IMR-90 (cell line): ENCODE results near the gene RMI2. TPM values are rescaled to one million over a fixed set of nuclear protein-coding genes. Genes with fewer than 3 reads are reported as not detected.

ENCODE experiments used
- ATAC-seq: fragments of 200-7000 bp; cut with Tn5 transposase; 2 replicates; pipeline ENCODE4 v1.9.1; 2020; ENCODE audit warnings: low read depth, mild to moderate bottlenecking, moderate library complexity
- BruUV-seq: library from RNA; stranded (reverse); fragments of 400-500 nt; replicated peaks from 2 replicates; lab custom pipeline; 2021; lab: Mats Ljungman, UMichigan
- CTCF ChIA-PET: fragments of 300-600 bp; formaldehyde crosslinking; extraction: SDS; loops from one replicate; lab custom pipeline; 2021; ENCODE audit warnings: antibody characterized with exemption; lab: Yijun Ruan, JAX
- POLR2A ChIA-PET: fragments of 300-600 bp; sonication (Branson Sonifier 250); formaldehyde crosslinking; loops from one replicate; lab custom pipeline; 2022; ENCODE audit warnings: antibody characterized with exemption; ENCODE audit not compliant: unreplicated experiment; lab: Charles Lee
- DNase-seq: peaks from one replicate; pipeline ENCODE4 v3.0.0; 2013
- H2AFZ ChIP-seq: replicated peaks from 2 replicates; pipeline ENCODE3; 2013; ENCODE audit warnings: low read length, mild to moderate bottlenecking; ENCODE audit not compliant: poor library complexity
- H2AK5ac ChIP-seq: 2 replicates; pipeline ENCODE4 v1.6.1; 2013; ENCODE audit warnings: low read depth, low read length, inconsistent platforms
- H2AK9ac ChIP-seq: replicated peaks from 2 replicates; pipeline ENCODE3; 2013; ENCODE audit warnings: mild to moderate bottlenecking, low read depth, low read length, moderate library complexity; ENCODE audit not compliant: poor library complexity
- H2BK120ac ChIP-seq: 2 replicates; pipeline ENCODE4 v1.6.1; 2013; ENCODE audit warnings: low read depth, low read length, inconsistent platforms
- H2BK15ac ChIP-seq: 3 replicates; pipeline ENCODE4 v1.6.1; 2013; ENCODE audit warnings: low read depth, low read length, inconsistent platforms
- H2BK20ac ChIP-seq: 2 replicates; pipeline ENCODE4 v1.6.1; 2013; ENCODE audit warnings: low read depth, mild to moderate bottlenecking, inconsistent platforms, low read length, moderate library complexity
- H2BK5ac ChIP-seq: 2 replicates; pipeline ENCODE4 v1.6.1; 2013; ENCODE audit warnings: mild to moderate bottlenecking, low read depth, low read length, inconsistent platforms; ENCODE audit not compliant: poor library complexity, severe bottlenecking
- H3K14ac ChIP-seq: replicated peaks from 2 replicates; pipeline ENCODE4 v1.6.1; 2013; ENCODE audit warnings: low read depth, low read length, inconsistent platforms
- H3K18ac ChIP-seq: 2 replicates; pipeline ENCODE4 v1.6.1; 2013; ENCODE audit warnings: low read depth, low read length, control low read depth
- H3K23ac ChIP-seq: 2 replicates; pipeline ENCODE4 v1.6.1; 2013; ENCODE audit warnings: low read depth, low read length, inconsistent platforms
- H3K27ac ChIP-seq: 2 replicates; pipeline ENCODE4 v1.5.1; 2013; ENCODE audit warnings: mild to moderate bottlenecking, control low read depth, low read length; ENCODE audit not compliant: insufficient read depth
- H3K27me3 ChIP-seq: 2 replicates; pipeline ENCODE4 v1.6.1; 2013; ENCODE audit warnings: low read length; ENCODE audit not compliant: control insufficient read depth, insufficient read depth
- H3K36me3 ChIP-seq: 2 replicates; pipeline ENCODE4 v1.6.1; 2013; ENCODE audit warnings: low read length, mixed read lengths; ENCODE audit not compliant: control insufficient read depth, insufficient read depth
- H3K4ac ChIP-seq: 2 replicates; pipeline ENCODE4 v1.6.1; 2013; ENCODE audit warnings: low read depth, low read length, inconsistent platforms
- H3K4me1 ChIP-seq: 2 replicates; pipeline ENCODE4 v1.6.1; 2013; ENCODE audit warnings: low read length, mixed read lengths; ENCODE audit not compliant: control insufficient read depth, insufficient read depth
- H3K4me2 ChIP-seq: 2 replicates; pipeline ENCODE4 v1.6.1; 2013; ENCODE audit warnings: low read depth, mild to moderate bottlenecking, control low read depth, low read length, moderate library complexity
- H3K4me3 ChIP-seq: 2 replicates; pipeline ENCODE4 v1.5.1; 2013; ENCODE audit warnings: low read depth, mild to moderate bottlenecking, control low read depth, low read length, moderate library complexity; ENCODE audit not compliant: insufficient read depth
- H3K56ac ChIP-seq: 2 replicates; pipeline ENCODE4 v1.6.1; 2013; ENCODE audit warnings: low read length, inconsistent platforms; ENCODE audit not compliant: insufficient read depth; ENCODE audit errors: extremely low read depth
- H3K79me1 ChIP-seq, 2 experiments: 2 replicates each; pipeline ENCODE4 v1.6.1; 2013; ENCODE audit warnings: low read length in 2 of 2, inconsistent platforms in 1 of 2, low read depth in 1 of 2
- H3K9ac ChIP-seq: 2 replicates; pipeline ENCODE4 v1.6.1; 2013; ENCODE audit warnings: low read depth, low read length, control low read depth
- H3K9me1 ChIP-seq: 2 replicates; pipeline ENCODE4 v1.6.1; 2013; ENCODE audit warnings: low read length, inconsistent platforms; ENCODE audit not compliant: insufficient read depth
- H3K9me3 ChIP-seq: 2 replicates; pipeline ENCODE4 v1.6.1; 2013; ENCODE audit warnings: low read length; ENCODE audit not compliant: control insufficient read depth, insufficient read depth
- H4K20me1 ChIP-seq: 2 replicates; pipeline ENCODE4 v1.6.1; 2013; ENCODE audit warnings: low read length, inconsistent platforms; ENCODE audit not compliant: insufficient read depth
- H4K5ac ChIP-seq: 2 replicates; pipeline ENCODE4 v1.6.1; 2013; ENCODE audit warnings: mild to moderate bottlenecking, low read depth, low read length, control low read depth
- H4K8ac ChIP-seq, 2 experiments: 2 replicates each; pipeline ENCODE4 v1.6.1; 2013; ENCODE audit warnings: low read depth in 2 of 2, low read length in 2 of 2, control low read depth in 1 of 2, inconsistent platforms in 1 of 2
- H4K91ac ChIP-seq: 2 replicates; pipeline ENCODE4 v1.6.1; 2013; ENCODE audit warnings: low read depth, low read length, inconsistent platforms; ENCODE audit not compliant: insufficient read depth
- BHLHE40 ChIP-seq: fragments of 150-350 bp; IDR thresholded peaks from 2 replicates; pipeline ENCODE4 v1.6.1; 2016; ENCODE audit warnings: mild to moderate bottlenecking, low read depth, low read length
- CHD1 ChIP-seq: IDR thresholded peaks from 2 replicates; pipeline ENCODE4 v1.6.1; 2012; ENCODE audit warnings: low read depth, low read length, improper control_type of control experiment
- POLR2A ChIP-seq: IDR thresholded peaks from 2 replicates; pipeline ENCODE4 v1.6.1; 2012; ENCODE audit warnings: mild to moderate bottlenecking, low read depth, low read length
- WGBS, 2 experiments: methylation state at CpG; one replicate each; pipeline versions ENCODE4 v1.1.5 to v1.1.7; 2013; ENCODE audit warnings: missing lambda C conversion rate in 2 of 2; ENCODE audit not compliant: insufficient read length in 1 of 2; ENCODE audit errors: extremely low coverage in 2 of 2; 5-methylcytosine and 5-hydroxymethylcytosine counted together
- dilution Hi-C: fragments of 300-500 bp; cut with HindIII; formaldehyde crosslinking; loops from one replicate; pipeline ENCODE4 v1.14.3; 2018; ENCODE audit warnings: low sequenced_read_pairs; ENCODE audit not compliant: unreplicated experiment
- in situ Hi-C: fragments of 300-500 bp; cut with MboI; formaldehyde crosslinking; loops from 3 replicates; pipeline ENCODE4 v1.14.3; 2019; ENCODE audit warnings: low sequenced_read_pairs, inconsistent platforms, mixed read lengths
- intact Hi-C: fragments of 100-400 bp; cut with micrococcal nuclease; formaldehyde crosslinking; loops from 2 replicates; pipeline ENCODE4 v1.10.0; 2022
- polyA plus RNA-seq, 3 experiments: library from polyadenylated mRNA; depleted of rRNA; stranded (reverse); fragments of >200 nt; gene quantifications; 2 replicates each; pipeline ENCODE4 v1.2.3, GENCODE V29; 2012; ENCODE audit warnings: low replicate concordance in 1 of 3
- total RNA-seq: library from RNA; depleted of rRNA; stranded (reverse); fragments of >200 nt; gene quantifications from 2 replicates; pipeline ENCODE4 v1.2.3, GENCODE V29; 2012

The RMI2 gene
- total and polyA plus RNA-seq, 2 of the 4 experiments (the other 2 are of a cell fraction) = 3.2 to 5.6 TPM

DNA sequence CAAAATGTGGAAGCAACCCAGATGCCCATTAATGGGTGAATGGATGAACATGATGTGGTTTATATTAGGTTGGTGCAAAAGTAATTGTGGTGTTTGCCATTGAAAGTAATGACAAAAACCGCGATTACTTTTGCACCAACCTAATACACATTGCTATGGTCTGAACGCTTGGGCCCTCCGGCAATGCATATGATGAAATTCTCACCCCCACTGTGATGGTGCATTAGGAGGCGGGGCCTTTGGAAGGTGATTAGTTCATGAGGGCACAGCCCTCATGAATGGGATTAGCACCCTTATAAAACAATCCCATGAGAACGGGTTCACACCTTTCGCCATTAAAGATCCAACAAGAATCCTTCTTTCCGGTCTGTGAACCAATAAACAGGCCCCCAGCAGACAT, 38.9 kb upstream of the RMI2 start:
- no peak overlapping the region for H3K23ac ChIP-seq
- 80% methylated on average over 1 of the region's 8 CpGs; no CpG with 5 or more reads in 1 of the 2 experiments for WGBS, 2 experiments
- no peak overlapping the region for H2AK9ac ChIP-seq
- in situ Hi-C loops (loop anchor here (5.0 kb wide), 1 partner anchor 44 kb away; no protein-coding TSS in a partner anchor), dilution Hi-C loops (no loop called here), intact Hi-C loops (no loop called here)
- no peak overlapping the region for H4K8ac ChIP-seq
- H3K9me3 ChIP-seq = no peaks in the 10 kb centered on the region
- H3K4me2 ChIP-seq = no peak overlapping the region
- H3K27me3 ChIP-seq = no peaks in the 10 kb centered on the region
- H2AK5ac ChIP-seq = no peak overlapping the region
- H4K91ac ChIP-seq = no peak overlapping the region
- no peak overlapping the region for H3K18ac ChIP-seq
- no peak overlapping the region for H3K27ac ChIP-seq
- no peak overlapping the region for H3K9ac ChIP-seq
- no peak overlapping the region for H4K5ac ChIP-seq
- H3K14ac ChIP-seq = no peak overlapping the region
- no peaks in the 10 kb centered on the region for H3K79me1 ChIP-seq
- DNase-seq = no peak
- H3K9me1 ChIP-seq = 0 out of 2 replicates have a peak, but pooled peaks cover 5% of the 10 kb centered on the region
- no peak overlapping the region for H2BK120ac ChIP-seq
- ChIA-PET POLR2A (no interaction called here), CTCF (no interaction called here)
- H2BK15ac ChIP-seq = no peak overlapping the region
- TF ChIP-seq BHLHE40 = no peak
- TF ChIP-seq CHD1 = no peak
- TF ChIP-seq POLR2A = no peak
- H2AFZ ChIP-seq = no peak overlapping the region
- no peak overlapping the region for H3K4me3 ChIP-seq
- ATAC-seq = no peak
- H3K4ac ChIP-seq = no peak overlapping the region
- no peaks in the 10 kb centered on the region for H4K20me1 ChIP-seq
- no peaks in the 10 kb centered on the region for H3K36me3 ChIP-seq
- no TSS peak for BruUV-seq
- no peak overlapping the region for H3K56ac ChIP-seq
- H2BK20ac ChIP-seq = no peak overlapping the region
- H2BK5ac ChIP-seq = no peak overlapping the region
- H3K4me1 ChIP-seq = peaks cover 2% of the 10 kb centered on the region; the same call in 1 of the 2 replicates
